Ramos (cell line): Measurements from ENCODE around the gene ADA.

Source experiments
- in situ Hi-C: fragments of 300-500 bp; cut with MboI; formaldehyde crosslinking; loops from one replicate; pipeline ENCODE4 v1.14.3; 2022; ENCODE audit warnings: low sequenced_read_pairs; ENCODE audit not compliant: unreplicated experiment

ADA gene

DNA sequence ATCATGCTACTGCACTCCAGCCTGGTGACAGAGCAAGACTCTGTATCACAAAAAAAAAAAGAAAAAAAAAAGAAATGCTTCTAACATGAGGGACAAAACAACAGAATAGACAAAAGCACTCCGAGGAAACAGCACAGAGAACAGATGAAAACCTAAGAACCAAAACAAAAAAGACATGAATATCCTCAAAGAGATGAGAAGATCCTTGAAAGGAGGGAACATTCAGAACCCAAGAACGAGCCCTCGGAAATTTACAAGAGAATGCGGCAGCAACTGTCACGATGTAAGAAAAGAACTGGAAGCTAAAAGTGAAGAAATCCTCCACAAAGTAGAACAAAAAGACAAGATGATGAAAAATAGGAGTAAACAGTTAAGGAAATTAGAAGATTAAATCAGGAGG is 21.2 kb downstream of the ADA start:
- in situ Hi-C loops, result no loop called here

GRCh38 chr20:44629542-44629941 is 22.0 kb downstream of the ADA start:
- in situ Hi-C loops, result no loop called here

DNA sequence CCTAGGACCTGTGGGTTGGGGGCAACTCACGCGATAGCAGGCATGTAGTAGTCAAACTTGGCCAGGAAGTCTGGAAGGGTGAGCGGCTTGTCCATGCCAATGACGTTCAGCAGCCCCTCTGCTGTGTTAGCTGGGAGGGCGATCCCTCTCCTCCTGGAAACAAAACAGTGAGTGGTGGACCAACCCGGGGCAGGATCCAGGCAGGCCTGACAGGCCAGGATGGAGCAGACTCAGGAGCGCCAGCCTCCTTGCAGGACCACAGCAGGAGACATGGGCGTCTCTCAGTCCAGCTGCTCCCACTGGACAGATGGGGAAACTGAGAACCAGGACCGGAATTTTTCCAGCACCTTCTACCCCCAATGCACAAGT is 22.5 kb downstream of the ADA start:
- in situ Hi-C loops, result no loop called here

- in situ Hi-C loops, result no loop called here
Measured at GRCh38 chr20:44627364-44628010, 24.0 kb downstream of the ADA start.

DNA sequence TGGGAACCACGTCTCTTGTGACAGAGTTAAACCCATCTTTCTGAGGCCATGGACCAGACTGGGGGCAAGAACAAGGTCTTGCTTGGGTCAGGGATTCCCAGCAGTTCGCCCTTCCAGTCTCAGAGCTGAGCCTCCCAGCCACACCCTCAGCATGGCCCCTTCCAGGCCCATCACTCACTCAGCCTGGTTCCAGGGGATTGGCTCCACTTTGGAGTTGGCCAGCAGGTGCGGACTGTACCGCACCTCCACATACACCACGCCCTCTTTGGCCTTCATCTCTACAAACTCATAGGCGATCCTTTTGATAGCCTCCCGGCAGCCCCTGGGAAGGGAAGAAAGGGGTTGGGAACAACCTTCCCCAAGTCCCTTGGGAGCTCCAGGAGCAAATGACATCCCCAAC is 25.2 kb downstream of the ADA start:
- in situ Hi-C loops, result no loop called here

- in situ Hi-C loops, result no loop called here
Measured at GRCh38 chr20:44625361-44625760, 26.1 kb downstream of the ADA start.

DNA sequence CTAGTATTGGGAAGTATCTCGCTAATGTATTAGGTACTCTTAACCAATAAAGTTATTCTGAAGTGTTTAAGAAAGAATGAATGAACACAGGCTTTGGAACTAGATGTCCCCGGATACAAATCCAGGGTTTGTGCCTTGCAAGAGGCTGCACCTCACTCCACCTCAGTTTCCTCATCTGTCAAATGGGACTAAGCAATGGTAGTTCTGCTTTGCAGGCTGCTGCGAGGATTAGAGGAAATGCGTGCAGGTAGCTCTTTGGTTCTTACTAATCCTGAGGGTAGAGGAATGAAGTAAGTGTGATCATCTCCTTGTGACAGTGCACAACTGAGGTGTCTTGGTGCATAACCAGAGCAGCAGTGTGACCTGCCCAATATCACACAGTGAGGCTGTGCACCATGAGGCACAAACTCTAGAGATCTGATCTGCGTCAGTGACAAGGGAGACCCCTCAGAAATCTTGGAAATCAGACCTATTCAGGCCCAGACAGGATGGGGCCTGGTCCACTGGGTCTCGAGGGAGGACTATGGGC is 26.7 kb downstream of the ADA start:
- in situ Hi-C loops, result loop anchor here (25.0 kb wide), 1 partner anchor 413 kb away; the partner anchor contains the start of gene OSER1

GRCh38 chr20:44624152-44624551 is 27.3 kb downstream of the ADA start:
- in situ Hi-C loops, result loop anchor here (25.0 kb wide), 1 partner anchor 412 kb away; the partner anchor contains the start of gene OSER1

DNA sequence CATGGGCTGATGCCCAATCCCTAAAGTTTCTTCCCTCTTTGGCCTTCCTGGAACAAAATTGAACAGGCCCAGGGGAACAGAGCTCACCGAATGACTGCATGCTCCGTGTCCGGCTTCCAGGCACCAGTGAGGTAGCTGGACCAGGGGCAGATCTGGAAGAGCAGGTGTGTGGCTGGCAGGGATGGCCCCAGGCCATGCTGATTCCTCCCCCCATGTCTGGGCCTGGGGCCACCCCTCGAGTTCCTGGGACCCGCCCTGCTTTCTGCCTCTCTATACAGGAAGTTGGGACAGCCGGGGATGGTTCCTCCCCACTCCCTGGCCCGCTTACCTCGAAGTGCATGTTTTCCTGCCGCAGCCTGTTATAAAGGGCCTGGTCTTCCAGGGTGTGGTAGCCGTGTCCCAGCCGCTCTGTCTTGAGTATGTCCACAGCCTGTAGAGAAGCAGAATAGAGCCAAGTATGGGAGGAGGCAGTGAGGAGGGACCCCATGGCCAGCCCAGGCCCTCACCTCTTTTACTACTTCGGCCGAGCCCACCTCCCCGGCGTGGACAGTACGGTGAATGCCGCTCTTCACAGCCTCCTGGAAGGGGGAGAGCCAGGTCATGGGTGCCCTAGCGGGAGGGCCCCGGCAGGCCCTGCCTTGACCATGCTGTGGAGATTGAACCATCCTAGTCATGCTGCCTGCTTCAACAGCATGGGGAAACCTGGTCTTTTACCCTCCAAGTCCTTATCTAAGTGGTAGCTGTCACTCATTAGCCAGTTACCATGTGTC is 28.8 kb downstream of the ADA start:
- in situ Hi-C loops, result loop anchor here (25.0 kb wide), 1 partner anchor 410 kb away; the partner anchor contains the start of gene OSER1

DNA sequence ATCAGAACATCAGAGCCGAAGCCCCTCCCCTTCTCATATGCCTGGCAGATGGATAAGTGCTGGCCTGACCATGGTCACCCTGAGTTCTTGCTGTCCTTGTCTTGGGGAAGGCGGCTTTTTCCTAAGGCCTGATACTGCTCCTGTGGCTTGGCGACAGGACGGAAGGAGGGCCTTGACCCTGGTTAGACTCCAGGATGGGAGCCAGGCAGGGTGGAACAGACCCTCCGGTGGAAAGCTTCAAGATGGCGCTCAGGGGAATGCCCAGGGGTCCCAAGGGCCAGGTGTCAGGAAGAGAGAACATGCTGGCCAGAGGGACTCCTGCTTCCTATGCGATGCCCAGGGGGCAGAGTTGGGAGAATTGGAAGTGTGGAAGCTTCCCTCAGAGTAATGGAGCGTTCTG is 29.6 kb downstream of the ADA start:
- in situ Hi-C loops, result loop anchor here (25.0 kb wide), 1 partner anchor 410 kb away; the partner anchor contains the start of gene OSER1

- in situ Hi-C loops, result loop anchor here (25.0 kb wide), 1 partner anchor 409 kb away; the partner anchor contains the start of gene OSER1
Measured at GRCh38 chr20:44621325-44621724, 30.2 kb downstream of the ADA start.

- in situ Hi-C loops, result loop anchor here (25.0 kb wide), 1 partner anchor 408 kb away; the partner anchor contains the start of gene OSER1
Measured at GRCh38 chr20:44620030-44620429, 31.5 kb downstream of the ADA start.

- in situ Hi-C loops, result loop anchor here (25.0 kb wide), 1 partner anchor 407 kb away; the partner anchor contains the start of gene OSER1
Measured at GRCh38 chr20:44619294-44619693, 32.2 kb downstream of the ADA start.

GRCh38 chr20:44618318-44618731 is 33.2 kb downstream of the ADA start:
- in situ Hi-C loops, result loop anchor here (25.0 kb wide), 1 partner anchor 406 kb away; the partner anchor contains the start of gene OSER1

- in situ Hi-C loops, result loop anchor here (25.0 kb wide), 1 partner anchor 404 kb away; the partner anchor contains the start of gene OSER1
Measured at GRCh38 chr20:44616604-44616964, 34.9 kb downstream of the ADA start.

GRCh38 chr20:44615876-44616603 is 35.5 kb downstream of the ADA start:
- in situ Hi-C loops, result loop anchor here (25.0 kb wide), 1 partner anchor 404 kb away; the partner anchor contains the start of gene OSER1

- in situ Hi-C loops, result loop anchor here (25.0 kb wide), 1 partner anchor 403 kb away; the partner anchor contains the start of gene OSER1
Measured at GRCh38 chr20:44615169-44615791, 36.2 kb downstream of the ADA start.

DNA sequence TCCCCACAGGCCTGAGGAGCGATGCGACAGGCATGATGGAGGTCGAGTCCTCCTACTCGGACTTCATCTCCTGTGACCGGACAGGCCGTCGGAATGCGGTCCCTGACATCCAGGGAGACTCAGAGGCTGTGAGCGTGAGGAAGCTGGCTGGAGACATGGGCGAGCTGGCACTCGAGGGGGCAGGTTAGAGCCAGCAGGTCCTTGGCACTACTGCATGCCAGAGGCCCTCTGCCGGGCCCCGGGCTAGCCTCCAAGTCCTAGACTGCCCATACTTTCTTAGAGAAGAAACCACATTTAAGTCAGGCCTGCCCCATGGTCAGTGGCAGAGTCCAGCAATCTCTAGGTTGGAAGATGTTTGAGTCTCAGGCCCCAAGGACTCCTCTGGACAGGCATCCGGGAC is 37.0 kb downstream of the ADA start:
- in situ Hi-C loops, result loop anchor here (25.0 kb wide), 1 partner anchor 402 kb away; the partner anchor contains the start of gene OSER1

- in situ Hi-C loops, result loop anchor here (25.0 kb wide), 1 partner anchor 401 kb away; the partner anchor contains the start of gene OSER1
Measured at GRCh38 chr20:44613575-44613974, 37.9 kb downstream of the ADA start.
